Smooth muscle cell (in vitro differentiated cells): ENCODE data around the gene LYRM1. TPM values are rescaled to one million over a fixed set of nuclear protein-coding genes. Genes with fewer than 3 reads are reported as not detected.
A peak's percentile ranks its signal among the peaks of the same experiment; 100 is the strongest.

Experiments used
- DNase-seq: peaks from one replicate; lab custom pipeline; 2025; ENCODE audit not compliant: unreplicated experiment; lab: John Stamatoyannopoulos, UW
- H2AFZ ChIP-seq: fragments of 200-600 bp; sonication (generic); 2 replicates; pipeline ENCODE4 v1.6.0; 2016; ENCODE audit warnings: antibody characterized with exemption, low read depth, mild to moderate bottlenecking
- H3F3A ChIP-seq: fragments of 200-600 bp; sonication (generic); 2 replicates; pipeline ENCODE4 v1.6.0; 2017; ENCODE audit warnings: antibody characterized with exemption, low read depth
- H3K27ac ChIP-seq: fragments of 200-600 bp; sonication (generic); 2 replicates; pipeline ENCODE4 v1.5.1; 2016; ENCODE audit warnings: low read depth, mild to moderate bottlenecking
- H3K27me3 ChIP-seq: fragments of 200-600 bp; sonication (generic); 2 replicates; pipeline ENCODE4 v1.6.1; 2016; ENCODE audit warnings: low read depth, mild to moderate bottlenecking
- H3K36me3 ChIP-seq: fragments of 200-600 bp; sonication (generic); 2 replicates; pipeline ENCODE4 v1.5.1; 2016; ENCODE audit warnings: low read depth
- H3K4me1 ChIP-seq: fragments of 200-600 bp; sonication (generic); 2 replicates; pipeline ENCODE4 v1.5.1; 2016; ENCODE audit warnings: low read depth
- H3K4me2 ChIP-seq: fragments of 200-600 bp; sonication (generic); 2 replicates; pipeline ENCODE4 v1.6.0; 2016; ENCODE audit warnings: mild to moderate bottlenecking
- H3K4me3 ChIP-seq: fragments of 200-600 bp; sonication (generic); 2 replicates; pipeline ENCODE4 v1.5.1; 2016; ENCODE audit warnings: mild to moderate bottlenecking
- H3K79me2 ChIP-seq: fragments of 200-600 bp; sonication (generic); 2 replicates; pipeline ENCODE4 v1.6.0; 2016; ENCODE audit warnings: low read depth, mild to moderate bottlenecking
- H3K9ac ChIP-seq: fragments of 200-600 bp; sonication (generic); 2 replicates; pipeline ENCODE4 v1.6.0; 2016; ENCODE audit warnings: low read depth
- H3K9me3 ChIP-seq: fragments of 200-600 bp; sonication (generic); replicated peaks from 2 replicates; pipeline ENCODE4 v1.5.1; 2016; ENCODE audit warnings: low read depth
- H4K20me1 ChIP-seq: fragments of 200-600 bp; sonication (generic); 2 replicates; pipeline ENCODE4 v1.6.0; 2016; ENCODE audit warnings: low read depth
- CTCF ChIP-seq: fragments of 200-600 bp; sonication (generic); IDR thresholded peaks from 2 replicates; pipeline ENCODE4 v1.5.1; 2017; ENCODE audit warnings: borderline replicate concordance, mild to moderate bottlenecking, antibody characterized with exemption; ENCODE audit not compliant: insufficient read depth, poor library complexity, severe bottlenecking
- WGBS: methylation state at CpG from one replicate; pipeline ENCODE4 v1.1.7; 2016; ENCODE audit warnings: low lambda C conversion rate; 5-methylcytosine and 5-hydroxymethylcytosine counted together
- polyA plus RNA-seq: library from polyadenylated mRNA; unstranded; fragments of >200 nt; fragmentation: Nextera tagmentation; extraction: Ambion mirVana; gene quantifications from 2 replicates; pipeline ENCODE4 v1.2.1, GENCODE V29; 2016
- total RNA-seq: library from RNA; depleted of rRNA; stranded (reverse); fragments of >200 nt; gene quantifications from 2 replicates; pipeline ENCODE4 v1.2.3, GENCODE V29; 2014

The LYRM1 gene
- total RNA-seq (10.2 and 18.6 TPM in 2 replicates), polyA plus RNA-seq (11.7 and 15.3 TPM in 2 replicates)

- peak; percentile 87 for DNase-seq
- H3K4me1 ChIP-seq = peaks cover 42% of the 10 kb centered on the region
Measured at GRCh38 chr16:20900299-20901067, at the start of gene LYRM1, which contains the start of gene DCUN1D3. TSS of gene LYRM1 (plus strand) at chr16:20900771. CDS start at chr16:20915556, 14,785 bp downstream. TSS of gene DCUN1D3 (minus strand) at chr16:20900358. CDS start at chr16:20862538, 37,820 bp downstream.

GRCh38 chr16:20850981-20851380, 49.6 kb upstream of the LYRM1 start:
- H2AFZ ChIP-seq = no peak overlapping the region
- H4K20me1 ChIP-seq = peaks cover 3% of the 10 kb centered on the region
- 73% methylated on average over 3 of the region's 3 CpGs for WGBS
- H3K79me2 ChIP-seq = no peaks in the 10 kb centered on the region
- no peak for TF ChIP-seq CTCF
- no peaks in the 10 kb centered on the region for H3K27me3 ChIP-seq
- peak overlapping the region; percentile 67 for H3K27ac ChIP-seq
- H3K4me3 ChIP-seq = no peak overlapping the region
- peak overlapping the region; percentile 18 for H3K9ac ChIP-seq
- peaks cover 19% of the 10 kb centered on the region for H3F3A ChIP-seq
- DNase-seq = no peak
- peaks cover 5% of the 10 kb centered on the region for H3K36me3 ChIP-seq
- H3K4me2 ChIP-seq = peak overlapping the region; percentile 76
- peaks cover 10% of the 10 kb centered on the region for H3K4me1 ChIP-seq
- H3K9me3 ChIP-seq = no peaks in the 10 kb centered on the region

More at GRCh38 chr16:20900299-20901067, at the start of gene LYRM1, which contains the start of gene DCUN1D3:
- Histone ChIP-seq H3K4me3 (peak within 1 kb of the TSS; percentile 80), H3K79me2 (peaks cover 55% of the 10 kb centered on the region), H3K9ac (peak within 1 kb of the TSS; percentile 95), H3K27me3 (no peaks in the 10 kb centered on the region), H3K4me2 (peak within 1 kb of the TSS; percentile 91), H3K36me3 (no peaks in the 10 kb centered on the region), H4K20me1 (peaks cover 42% of the 10 kb centered on the region), H3K9me3 (no peaks in the 10 kb centered on the region), H2AFZ (no peak within 1 kb of the TSS), H3F3A (peaks cover 8% of the 10 kb centered on the region), H3K27ac (peak within 1 kb of the TSS; percentile 94)
- WGBS = under 1% methylated on average over 60 of the region's 62 CpGs
- TF ChIP-seq CTCF = no peak

GRCh38 chr16:20851601-20852000, 49.0 kb upstream of the LYRM1 start:
- WGBS = 0% methylated on average over 2 of the region's 2 CpGs

More at GRCh38 chr16:20851601-20852000, 49.0 kb upstream of the LYRM1 start:
- H3K27ac ChIP-seq = peak overlapping the region; percentile 67
- H3K4me3 ChIP-seq = no peak overlapping the region
- no peaks in the 10 kb centered on the region for H3K79me2 ChIP-seq
- peaks cover 19% of the 10 kb centered on the region for H3F3A ChIP-seq
- no peak overlapping the region for H2AFZ ChIP-seq
- peaks cover 5% of the 10 kb centered on the region for H4K20me1 ChIP-seq
- H3K36me3 ChIP-seq = peaks cover 9% of the 10 kb centered on the region
- peaks cover 10% of the 10 kb centered on the region for H3K4me1 ChIP-seq
- H3K27me3 ChIP-seq = no peaks in the 10 kb centered on the region
- DNase-seq = no peak
- TF ChIP-seq CTCF = no peak
- H3K4me2 ChIP-seq = peak overlapping the region; percentile 76
- peak overlapping the region; percentile 18 for H3K9ac ChIP-seq
- H3K9me3 ChIP-seq = no peaks in the 10 kb centered on the region
